Measurements from ENCODE around the gene CDH5.

The CDH5 gene

DNA sequence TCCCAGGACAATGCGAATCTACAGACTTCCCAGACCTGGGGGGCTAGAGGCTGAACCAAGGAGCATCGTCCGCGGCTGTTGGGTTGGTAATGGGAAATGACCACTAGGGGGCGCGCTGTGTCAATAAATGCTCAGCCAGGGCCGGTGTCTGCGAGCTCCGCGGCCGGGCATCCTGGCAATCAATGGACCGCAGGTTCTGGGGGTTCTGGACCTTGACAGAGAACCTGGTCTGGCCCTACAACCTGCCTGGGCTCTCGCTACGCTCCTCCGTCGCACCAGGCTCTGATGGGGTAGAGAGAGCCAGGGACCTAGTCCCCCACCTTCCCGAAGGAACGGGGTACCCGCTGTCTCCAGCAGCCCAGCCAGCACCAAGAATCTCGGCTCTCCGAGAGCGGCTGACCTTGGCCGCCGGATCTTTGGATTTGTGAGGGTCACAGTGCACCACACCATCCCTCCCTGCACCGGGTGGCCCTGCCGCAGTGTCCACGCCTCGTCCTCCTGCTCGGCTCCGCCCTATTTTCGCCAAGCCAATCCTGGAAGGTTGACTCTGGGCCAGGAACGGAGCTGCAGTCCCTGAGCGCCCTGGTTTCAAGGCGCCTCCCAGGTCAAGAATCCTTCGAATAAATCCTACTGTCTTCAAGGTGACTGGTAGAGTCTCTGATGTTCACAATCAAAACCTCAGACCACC, 40.2 kb downstream of the CDH5 start:
- no peak for TF ChIP-seq ZFX (IDR thresholded peaks at IDR 0.05)
- TF ChIP-seq, protein P1, sequence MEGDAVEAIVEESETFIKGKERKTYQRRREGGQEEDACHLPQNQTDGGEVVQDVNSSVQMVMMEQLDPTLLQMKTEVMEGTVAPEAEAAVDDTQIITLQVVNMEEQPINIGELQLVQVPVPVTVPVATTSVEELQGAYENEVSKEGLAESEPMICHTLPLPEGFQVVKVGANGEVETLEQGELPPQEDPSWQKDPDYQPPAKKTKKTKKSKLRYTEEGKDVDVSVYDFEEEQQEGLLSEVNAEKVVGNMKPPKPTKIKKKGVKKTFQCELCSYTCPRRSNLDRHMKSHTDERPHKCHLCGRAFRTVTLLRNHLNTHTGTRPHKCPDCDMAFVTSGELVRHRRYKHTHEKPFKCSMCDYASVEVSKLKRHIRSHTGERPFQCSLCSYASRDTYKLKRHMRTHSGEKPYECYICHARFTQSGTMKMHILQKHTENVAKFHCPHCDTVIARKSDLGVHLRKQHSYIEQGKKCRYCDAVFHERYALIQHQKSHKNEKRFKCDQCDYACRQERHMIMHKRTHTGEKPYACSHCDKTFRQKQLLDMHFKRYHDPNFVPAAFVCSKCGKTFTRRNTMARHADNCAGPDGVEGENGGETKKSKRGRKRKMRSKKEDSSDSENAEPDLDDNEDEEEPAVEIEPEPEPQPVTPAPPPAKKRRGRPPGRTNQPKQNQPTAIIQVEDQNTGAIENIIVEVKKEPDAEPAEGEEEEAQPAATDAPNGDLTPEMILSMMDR (conservative IDR thresholded peaks at IDR 0.05) = peak; percentile 88
- peak overlapping the region; percentile 26 for H3K27ac ChIP-seq

DNA sequence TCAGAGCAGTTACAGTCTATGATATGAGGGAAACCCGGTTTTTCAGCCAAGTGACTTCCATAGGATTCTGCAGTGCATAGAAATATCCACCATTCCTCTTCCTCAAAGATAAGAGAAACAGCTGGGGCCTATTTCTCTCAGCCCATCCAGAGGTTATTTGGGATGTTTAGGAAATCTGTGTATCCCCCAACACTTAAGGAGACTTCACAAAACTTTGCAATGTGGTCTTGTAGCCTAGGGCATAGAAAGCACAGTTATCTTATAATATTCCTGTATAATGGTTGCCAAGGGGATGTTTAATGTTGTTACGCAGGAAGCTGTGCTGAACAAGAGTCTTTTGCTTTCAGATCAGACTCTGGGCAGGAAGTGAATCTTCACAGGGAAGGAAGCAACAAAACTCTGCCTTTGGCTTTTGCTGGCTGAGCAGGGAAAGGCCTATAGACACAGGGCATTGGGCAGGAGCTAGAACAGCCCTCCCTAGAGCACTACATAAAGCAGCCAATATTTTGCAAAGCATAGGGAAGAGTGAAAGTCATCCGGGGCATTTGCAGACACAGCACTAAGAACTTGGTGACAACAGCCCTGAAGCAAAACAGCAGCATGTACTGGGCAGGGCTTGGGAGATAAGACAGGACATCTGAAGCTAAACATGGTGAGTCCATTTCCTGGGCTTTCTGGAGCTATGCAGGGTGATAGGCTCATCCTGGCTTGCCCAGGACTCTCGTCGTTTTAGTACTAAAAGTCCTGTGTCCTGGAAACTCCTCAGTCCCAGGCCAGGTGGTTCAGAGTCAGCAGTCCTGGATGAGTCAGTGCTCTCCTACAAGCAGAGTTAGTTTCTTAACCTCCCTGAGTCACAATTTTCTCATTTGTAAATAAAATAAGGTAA, 41.9 kb downstream of the CDH5 start:
- no peak overlapping the region for H3K27ac ChIP-seq
- TF ChIP-seq ZFX (IDR thresholded peaks at IDR 0.05) = no peak
- TF ChIP-seq, protein P1 (conservative IDR thresholded peaks at IDR 0.05) = no peak

DNA sequence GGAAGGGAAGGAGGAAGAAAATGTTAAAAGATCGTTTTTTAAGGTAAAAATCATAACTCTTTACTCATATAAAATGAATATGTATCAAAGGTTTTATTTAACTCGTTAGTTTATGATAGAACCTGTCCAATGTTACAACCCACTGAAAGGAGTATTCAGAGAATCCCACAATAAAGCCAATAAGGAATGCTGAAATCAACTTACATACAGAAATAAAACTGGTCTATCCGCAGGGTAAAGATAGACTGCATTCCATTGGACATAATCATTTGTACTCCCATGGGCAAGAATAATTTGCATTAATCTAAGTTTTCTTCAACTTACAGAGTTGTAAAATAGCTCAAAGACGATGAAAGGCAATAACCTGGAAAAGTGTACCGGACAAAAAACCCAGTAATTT, 42.7 kb downstream of the CDH5 start:
- no peak overlapping the region for H3K27ac ChIP-seq
- TF ChIP-seq, protein P1 (conservative IDR thresholded peaks at IDR 0.05) = no peak
- no peak for TF ChIP-seq ZFX (IDR thresholded peaks at IDR 0.05)

DNA sequence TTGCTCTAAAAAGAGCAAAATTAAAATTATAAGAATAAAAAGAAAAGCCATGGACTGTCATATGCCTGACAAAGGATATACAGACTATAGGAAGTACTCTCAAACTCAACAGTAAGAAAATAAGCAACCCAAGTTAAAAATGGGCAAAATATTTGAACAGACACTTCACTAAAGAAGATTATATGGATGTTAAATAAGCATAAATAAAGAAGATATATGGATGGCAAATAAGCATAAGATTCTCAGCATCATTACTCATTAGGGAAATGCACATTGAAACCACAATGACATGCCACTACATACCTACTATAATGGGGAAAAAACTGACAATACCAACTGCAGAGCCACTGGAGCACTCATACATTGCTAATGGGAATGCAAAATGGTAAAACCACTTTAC, 45.7 kb downstream of the CDH5 start:
- TF ChIP-seq, protein P1 (conservative IDR thresholded peaks at IDR 0.05) = no peak
- no peak for TF ChIP-seq ZFX (IDR thresholded peaks at IDR 0.05)
- no peak overlapping the region for H3K27ac ChIP-seq

DNA sequence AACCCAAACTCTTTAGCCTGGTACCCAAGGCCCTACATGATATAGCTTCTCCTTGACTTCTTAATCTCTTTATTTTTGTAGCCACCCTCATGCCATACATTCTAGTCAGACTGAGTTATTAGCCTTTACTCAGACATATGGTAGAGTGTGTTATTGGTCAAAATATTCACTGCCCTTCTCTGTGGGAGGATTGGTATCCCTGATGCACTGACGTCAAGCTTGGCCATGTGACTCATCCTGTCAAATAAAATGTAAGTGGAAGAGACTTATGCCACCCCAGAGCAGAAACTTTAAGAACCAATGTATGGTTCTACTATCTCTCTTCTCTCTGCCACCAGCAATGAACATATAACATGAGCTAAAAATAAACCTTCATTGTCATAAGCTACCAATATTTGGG, 48.4 kb downstream of the CDH5 start:
- no peak overlapping the region for H3K27ac ChIP-seq
- TF ChIP-seq, protein P1 (conservative IDR thresholded peaks at IDR 0.05) = no peak
- TF ChIP-seq ZFX (IDR thresholded peaks at IDR 0.05) = no peak

DNA sequence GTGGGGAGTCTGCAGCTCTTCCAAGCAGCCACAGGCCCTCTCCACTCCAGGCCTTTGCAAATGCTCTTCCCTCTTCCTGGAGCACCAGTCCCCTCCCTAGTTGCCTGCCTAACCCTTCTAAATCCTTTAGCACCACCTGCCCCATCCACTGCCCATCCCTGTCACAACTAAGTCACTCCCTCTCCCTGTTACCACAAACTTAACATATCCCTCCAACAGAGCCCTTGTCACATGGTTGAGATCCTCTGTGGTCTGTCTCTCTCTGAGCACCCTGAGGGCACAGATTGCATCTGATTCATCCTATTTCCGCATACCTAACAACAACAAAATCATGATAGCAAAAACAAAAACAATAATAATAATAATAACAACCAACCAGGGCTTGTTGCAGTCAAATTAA, 49.6 kb downstream of the CDH5 start:
- TF ChIP-seq, protein P1 (conservative IDR thresholded peaks at IDR 0.05) = no peak
- no peak for TF ChIP-seq ZFX (IDR thresholded peaks at IDR 0.05)
- H3K27ac ChIP-seq = no peak overlapping the region
